ENCODE results near the gene RAB24.

DNA sequence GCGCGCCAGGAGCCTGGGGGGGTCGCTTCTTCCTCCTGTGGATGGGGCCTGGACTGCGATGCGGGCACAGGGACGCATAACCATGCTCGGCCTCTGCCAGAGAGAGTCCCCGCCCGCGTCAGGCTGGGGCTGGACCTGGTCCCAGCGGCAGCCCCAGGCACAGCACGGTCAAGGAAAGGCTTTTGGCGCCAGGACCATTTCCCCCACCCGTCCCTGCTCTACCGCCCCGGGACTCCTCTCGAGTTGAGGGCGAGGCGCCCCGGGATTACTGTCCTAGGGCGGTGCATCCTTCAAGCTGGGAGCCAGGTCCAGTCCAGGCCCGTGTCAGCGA, 7.8 kb upstream of the RAB24 start:
- TF ChIP-seq, protein P1, sequence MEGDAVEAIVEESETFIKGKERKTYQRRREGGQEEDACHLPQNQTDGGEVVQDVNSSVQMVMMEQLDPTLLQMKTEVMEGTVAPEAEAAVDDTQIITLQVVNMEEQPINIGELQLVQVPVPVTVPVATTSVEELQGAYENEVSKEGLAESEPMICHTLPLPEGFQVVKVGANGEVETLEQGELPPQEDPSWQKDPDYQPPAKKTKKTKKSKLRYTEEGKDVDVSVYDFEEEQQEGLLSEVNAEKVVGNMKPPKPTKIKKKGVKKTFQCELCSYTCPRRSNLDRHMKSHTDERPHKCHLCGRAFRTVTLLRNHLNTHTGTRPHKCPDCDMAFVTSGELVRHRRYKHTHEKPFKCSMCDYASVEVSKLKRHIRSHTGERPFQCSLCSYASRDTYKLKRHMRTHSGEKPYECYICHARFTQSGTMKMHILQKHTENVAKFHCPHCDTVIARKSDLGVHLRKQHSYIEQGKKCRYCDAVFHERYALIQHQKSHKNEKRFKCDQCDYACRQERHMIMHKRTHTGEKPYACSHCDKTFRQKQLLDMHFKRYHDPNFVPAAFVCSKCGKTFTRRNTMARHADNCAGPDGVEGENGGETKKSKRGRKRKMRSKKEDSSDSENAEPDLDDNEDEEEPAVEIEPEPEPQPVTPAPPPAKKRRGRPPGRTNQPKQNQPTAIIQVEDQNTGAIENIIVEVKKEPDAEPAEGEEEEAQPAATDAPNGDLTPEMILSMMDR (IDR thresholded peaks at IDR 0.05; ENCODE audit: low read depth, low read length, missing input control): no peak
- TF ChIP-seq, protein P2, sequence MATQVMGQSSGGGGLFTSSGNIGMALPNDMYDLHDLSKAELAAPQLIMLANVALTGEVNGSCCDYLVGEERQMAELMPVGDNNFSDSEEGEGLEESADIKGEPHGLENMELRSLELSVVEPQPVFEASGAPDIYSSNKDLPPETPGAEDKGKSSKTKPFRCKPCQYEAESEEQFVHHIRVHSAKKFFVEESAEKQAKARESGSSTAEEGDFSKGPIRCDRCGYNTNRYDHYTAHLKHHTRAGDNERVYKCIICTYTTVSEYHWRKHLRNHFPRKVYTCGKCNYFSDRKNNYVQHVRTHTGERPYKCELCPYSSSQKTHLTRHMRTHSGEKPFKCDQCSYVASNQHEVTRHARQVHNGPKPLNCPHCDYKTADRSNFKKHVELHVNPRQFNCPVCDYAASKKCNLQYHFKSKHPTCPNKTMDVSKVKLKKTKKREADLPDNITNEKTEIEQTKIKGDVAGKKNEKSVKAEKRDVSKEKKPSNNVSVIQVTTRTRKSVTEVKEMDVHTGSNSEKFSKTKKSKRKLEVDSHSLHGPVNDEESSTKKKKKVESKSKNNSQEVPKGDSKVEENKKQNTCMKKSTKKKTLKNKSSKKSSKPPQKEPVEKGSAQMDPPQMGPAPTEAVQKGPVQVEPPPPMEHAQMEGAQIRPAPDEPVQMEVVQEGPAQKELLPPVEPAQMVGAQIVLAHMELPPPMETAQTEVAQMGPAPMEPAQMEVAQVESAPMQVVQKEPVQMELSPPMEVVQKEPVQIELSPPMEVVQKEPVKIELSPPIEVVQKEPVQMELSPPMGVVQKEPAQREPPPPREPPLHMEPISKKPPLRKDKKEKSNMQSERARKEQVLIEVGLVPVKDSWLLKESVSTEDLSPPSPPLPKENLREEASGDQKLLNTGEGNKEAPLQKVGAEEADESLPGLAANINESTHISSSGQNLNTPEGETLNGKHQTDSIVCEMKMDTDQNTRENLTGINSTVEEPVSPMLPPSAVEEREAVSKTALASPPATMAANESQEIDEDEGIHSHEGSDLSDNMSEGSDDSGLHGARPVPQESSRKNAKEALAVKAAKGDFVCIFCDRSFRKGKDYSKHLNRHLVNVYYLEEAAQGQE (IDR thresholded peaks at IDR 0.05): no peak
